ENCODE results near the gene PSMA5. TPM values are rescaled to one million over a fixed set of nuclear protein-coding genes. Genes with fewer than 3 reads are reported as not detected.
A peak's percentile ranks its signal among the peaks of the same experiment; 100 is the strongest.

Gene PSMA5
- total and polyA plus RNA-seq, 5 donors = 49.1 to 60.2 (median 52.3) TPM

- Histone ChIP-seq H3K4me3 (ENCODE audit: low read length) (no peak overlapping the region), H3K9me3 (ENCODE audit: control insufficient read depth, low read length) (no peaks in the 10 kb centered on the region), H3K4me1 (ENCODE audit: control insufficient read depth, insufficient read depth, low read length) (peaks cover 8% of the 10 kb centered on the region), H3K27ac (ENCODE audit: low read length) (peak overlapping the region; percentile 9), H3K27me3 (ENCODE audit: control insufficient read depth, insufficient read depth) (no peaks in the 10 kb centered on the region)
- DNase-seq (peak in 1 of 3 donors; percentile 57), ATAC-seq (no peak)
- WGBS = 82% methylated on average over 6 of the region's 6 CpGs
- intact Hi-C loops (cut with DNase I) = no loop called here
These were observed 57.0 kb downstream of the PSMA5 start for GRCh38 chr1:109369167-109369746.

DNA sequence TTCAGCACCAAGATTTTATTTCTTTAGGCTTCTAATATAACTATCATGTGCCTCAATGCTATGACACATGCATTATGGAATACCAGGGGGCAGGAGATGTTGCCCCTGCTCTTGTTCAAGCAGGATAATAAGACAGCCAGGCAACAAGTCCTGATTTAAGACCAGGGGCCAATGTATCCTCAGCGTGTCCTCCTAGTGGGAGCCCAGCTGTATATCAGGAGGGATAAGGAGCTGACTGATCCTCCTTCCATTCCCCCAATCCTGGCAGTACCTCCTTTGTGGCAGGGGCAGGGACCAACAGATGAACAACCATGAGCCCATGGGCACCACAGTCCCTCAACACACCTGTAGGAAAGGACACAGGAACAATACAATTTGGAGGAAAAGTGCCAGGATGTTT, 57.8 kb downstream of the PSMA5 start:
- Histone ChIP-seq H3K9me3 (ENCODE audit: control insufficient read depth, low read length) (no peaks in the 10 kb centered on the region), H3K4me3 (ENCODE audit: low read length) (no peak overlapping the region)
- WGBS = 83% methylated on average over 1 of the region's 1 CpG

GRCh38 chr1:109367626-109368025, 58.6 kb downstream of the PSMA5 start:
- no peak for DNase-seq
- H3K27ac ChIP-seq (ENCODE audit: low read length) = no peak overlapping the region
- H3K4me3 ChIP-seq (ENCODE audit: low read length) = no peak overlapping the region
- H3K27me3 ChIP-seq (ENCODE audit: control insufficient read depth, insufficient read depth) = no peaks in the 10 kb centered on the region
- intact Hi-C loops (cut with DNase I) = no loop called here
- H3K4me1 ChIP-seq (ENCODE audit: control insufficient read depth, insufficient read depth, low read length) = peaks cover 10% of the 10 kb centered on the region
- no peak for ATAC-seq
- H3K9me3 ChIP-seq (ENCODE audit: control insufficient read depth, low read length) = no peaks in the 10 kb centered on the region
- WGBS = 80% methylated on average over 3 of the region's 3 CpGs

More for the DNA sequence above, 57.8 kb downstream of the PSMA5 start:
- peaks cover 10% of the 10 kb centered on the region for H3K4me1 ChIP-seq (ENCODE audit: control insufficient read depth, insufficient read depth, low read length)
- peak overlapping the region; percentile 19 for H3K27ac ChIP-seq (ENCODE audit: low read length)
- no peaks in the 10 kb centered on the region for H3K27me3 ChIP-seq (ENCODE audit: control insufficient read depth, insufficient read depth)
- intact Hi-C loops (cut with DNase I) = no loop called here
- DNase-seq (no peak), ATAC-seq (no peak)

- intact Hi-C loops (cut with DNase I) = no loop called here
- no peaks in the 10 kb centered on the region for H3K27me3 ChIP-seq (ENCODE audit: control insufficient read depth, insufficient read depth)
- 80% methylated on average over 2 of the region's 2 CpGs for WGBS
- no peak for ATAC-seq
- H3K4me3 ChIP-seq (ENCODE audit: low read length) = no peak overlapping the region
- DNase-seq = no peak
- H3K9me3 ChIP-seq (ENCODE audit: control insufficient read depth, low read length) = no peaks in the 10 kb centered on the region
- no peak overlapping the region for H3K27ac ChIP-seq (ENCODE audit: low read length)
- peaks cover 7% of the 10 kb centered on the region for H3K4me1 ChIP-seq (ENCODE audit: control insufficient read depth, insufficient read depth, low read length)
These were observed 60.5 kb downstream of the PSMA5 start for GRCh38 chr1:109365642-109366204.

DNA sequence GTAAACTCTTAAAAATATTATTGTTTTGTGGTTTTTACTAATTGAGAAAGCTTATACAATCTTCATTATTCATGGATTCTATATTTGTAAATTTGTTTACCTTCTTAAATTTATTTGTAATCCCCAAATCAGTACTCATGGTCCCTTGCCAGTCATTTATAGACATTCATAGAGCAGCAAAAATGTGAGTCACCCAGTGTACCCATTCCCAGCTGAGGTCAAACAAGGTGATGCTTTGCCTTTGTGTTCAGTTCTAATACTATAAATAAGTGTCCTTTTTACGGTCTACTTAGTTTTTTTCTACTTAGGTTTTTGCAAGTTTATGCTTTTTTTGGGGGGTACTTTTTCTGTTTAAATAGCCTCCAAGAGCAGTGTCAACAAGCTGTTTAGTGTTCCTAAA, 64.6 kb downstream of the PSMA5 start:
- Histone ChIP-seq H3K4me3 (ENCODE audit: low read length) (no peak overlapping the region), H3K27ac (ENCODE audit: low read length) (no peak overlapping the region), H3K4me1 (ENCODE audit: control insufficient read depth, insufficient read depth, low read length) (peaks cover 4% of the 10 kb centered on the region), H3K9me3 (ENCODE audit: control insufficient read depth, low read length) (no peaks in the 10 kb centered on the region), H3K27me3 (ENCODE audit: control insufficient read depth, insufficient read depth) (no peaks in the 10 kb centered on the region)
- intact Hi-C loops (cut with DNase I) = no loop called here
- no peak for ATAC-seq
- WGBS = 39% methylated on average over 1 of the region's 1 CpG
- DNase-seq = no peak

- ATAC-seq (no peak), DNase-seq (no peak)
- intact Hi-C loops (cut with DNase I) = no loop called here
- Histone ChIP-seq H3K9me3 (ENCODE audit: control insufficient read depth, low read length) (no peaks in the 10 kb centered on the region), H3K4me3 (ENCODE audit: low read length) (no peak overlapping the region), H3K27me3 (ENCODE audit: control insufficient read depth, insufficient read depth) (no peaks in the 10 kb centered on the region), H3K27ac (ENCODE audit: low read length) (no peak overlapping the region), H3K4me1 (ENCODE audit: control insufficient read depth, insufficient read depth, low read length) (peaks cover 4% of the 10 kb centered on the region)
- 77% methylated on average over 2 of the region's 2 CpGs for WGBS
These were observed 65.2 kb downstream of the PSMA5 start for GRCh38 chr1:109361069-109361468.

DNA sequence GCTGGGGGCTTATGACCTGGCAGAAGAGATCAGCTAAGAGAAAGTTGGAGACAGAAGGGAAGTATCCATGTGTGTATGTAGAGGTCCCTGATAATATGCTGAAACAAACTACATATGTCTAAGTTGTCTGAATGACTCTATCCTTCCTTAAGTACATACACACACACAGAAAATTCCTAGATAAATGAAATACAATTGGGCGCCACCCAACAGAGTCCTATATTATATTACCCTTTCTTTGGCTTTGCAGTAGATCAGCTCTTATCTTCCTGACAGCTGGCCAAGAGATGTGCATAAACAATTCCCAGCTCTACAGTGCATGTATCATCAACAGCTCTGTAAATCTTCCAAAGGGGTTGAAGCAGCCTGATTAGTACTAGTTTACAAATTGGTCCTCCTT, 68.6 kb downstream of the PSMA5 start:
- H3K27me3 ChIP-seq (ENCODE audit: control insufficient read depth, insufficient read depth) = no peaks in the 10 kb centered on the region
- H3K9me3 ChIP-seq (ENCODE audit: control insufficient read depth, low read length) = no peaks in the 10 kb centered on the region
- ATAC-seq = no peak
- WGBS = 57% methylated on average over 1 of the region's 1 CpG
- H3K4me3 ChIP-seq (ENCODE audit: low read length) = no peak overlapping the region
- DNase-seq = no peak
- H3K4me1 ChIP-seq (ENCODE audit: control insufficient read depth, insufficient read depth, low read length) = no peaks in the 10 kb centered on the region
- H3K27ac ChIP-seq (ENCODE audit: low read length) = no peak overlapping the region
- intact Hi-C loops (cut with DNase I) = no loop called here

GRCh38 chr1:109356915-109357314, 69.3 kb downstream of the PSMA5 start:
- H3K4me3 ChIP-seq (ENCODE audit: low read length) = no peak overlapping the region
- no peaks in the 10 kb centered on the region for H3K9me3 ChIP-seq (ENCODE audit: control insufficient read depth, low read length)
- no peaks in the 10 kb centered on the region for H3K4me1 ChIP-seq (ENCODE audit: control insufficient read depth, insufficient read depth, low read length)
- 94% methylated on average over 1 of the region's 1 CpG for WGBS
- no peaks in the 10 kb centered on the region for H3K27me3 ChIP-seq (ENCODE audit: control insufficient read depth, insufficient read depth)
- H3K27ac ChIP-seq (ENCODE audit: low read length) = no peak overlapping the region
- DNase-seq = no peak
- no peak for ATAC-seq
- intact Hi-C loops (cut with DNase I) = no loop called here

DNA sequence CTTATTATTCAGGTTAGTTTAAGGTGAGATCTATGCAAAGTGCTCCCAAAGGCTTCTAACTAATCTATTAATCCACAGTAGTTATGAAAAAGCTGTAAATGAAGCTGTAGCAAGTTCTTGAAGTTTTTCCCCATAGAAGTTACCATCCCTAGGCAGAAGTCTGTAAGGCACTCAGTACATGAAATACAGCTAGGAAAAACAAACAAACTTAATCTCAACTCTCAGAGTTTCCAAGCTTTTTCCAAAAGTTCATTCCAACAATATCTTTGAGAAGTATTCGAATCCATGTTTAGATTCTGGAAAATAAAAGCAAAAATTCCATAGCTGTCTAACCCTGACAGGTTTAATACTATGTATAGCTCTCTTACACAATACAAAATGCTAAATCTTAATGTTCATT, 69.7 kb downstream of the PSMA5 start:
- Histone ChIP-seq H3K4me3 (ENCODE audit: low read length) (no peak overlapping the region), H3K27ac (ENCODE audit: low read length) (no peak overlapping the region), H3K9me3 (ENCODE audit: control insufficient read depth, low read length) (no peaks in the 10 kb centered on the region), H3K4me1 (ENCODE audit: control insufficient read depth, insufficient read depth, low read length) (no peaks in the 10 kb centered on the region), H3K27me3 (ENCODE audit: control insufficient read depth, insufficient read depth) (no peaks in the 10 kb centered on the region)
- DNase-seq (no peak), ATAC-seq (no peak)
- 62% methylated on average over 1 of the region's 1 CpG for WGBS
- intact Hi-C loops (cut with DNase I) = no loop called here

GRCh38 chr1:109354929-109355328, 71.3 kb downstream of the PSMA5 start:
- Histone ChIP-seq H3K9me3 (ENCODE audit: control insufficient read depth, low read length) (no peaks in the 10 kb centered on the region), H3K27ac (ENCODE audit: low read length) (no peak overlapping the region), H3K4me3 (ENCODE audit: low read length) (no peak overlapping the region), H3K4me1 (ENCODE audit: control insufficient read depth, insufficient read depth, low read length) (no peaks in the 10 kb centered on the region), H3K27me3 (ENCODE audit: control insufficient read depth, insufficient read depth) (no peaks in the 10 kb centered on the region)
- WGBS = 95% methylated on average over 3 of the region's 3 CpGs
- intact Hi-C loops (cut with DNase I) = no loop called here
- no peak for DNase-seq
- ATAC-seq = no peak

- no peak for ATAC-seq
- intact Hi-C loops (cut with DNase I) = no loop called here
These were observed 74.8 kb downstream of the PSMA5 start for GRCh38 chr1:109351457-109351856.

GRCh38 chr1:109350655-109351054, 75.6 kb downstream of the PSMA5 start:
- intact Hi-C loops (cut with DNase I) = no loop called here
- 80% methylated on average over 1 of the region's 1 CpG for WGBS

More at GRCh38 chr1:109351457-109351856, 74.8 kb downstream of the PSMA5 start:
- no peak for DNase-seq
- WGBS = 94% methylated on average over 5 of the region's 5 CpGs
- Histone ChIP-seq H3K4me3 (ENCODE audit: low read length) (no peak overlapping the region), H3K27ac (ENCODE audit: low read length) (no peak overlapping the region), H3K4me1 (ENCODE audit: control insufficient read depth, insufficient read depth, low read length) (no peaks in the 10 kb centered on the region), H3K27me3 (ENCODE audit: control insufficient read depth, insufficient read depth) (no peaks in the 10 kb centered on the region), H3K9me3 (ENCODE audit: control insufficient read depth, low read length) (no peaks in the 10 kb centered on the region)

More at GRCh38 chr1:109350655-109351054, 75.6 kb downstream of the PSMA5 start:
- Histone ChIP-seq H3K9me3 (ENCODE audit: control insufficient read depth, low read length) (no peaks in the 10 kb centered on the region), H3K27me3 (ENCODE audit: control insufficient read depth, insufficient read depth) (no peaks in the 10 kb centered on the region), H3K27ac (ENCODE audit: low read length) (no peak overlapping the region), H3K4me1 (ENCODE audit: control insufficient read depth, insufficient read depth, low read length) (no peaks in the 10 kb centered on the region), H3K4me3 (ENCODE audit: low read length) (no peak overlapping the region)
- ATAC-seq (no peak), DNase-seq (no peak)

Data from right cardiac atrium (tissue), 5 donors.